AG10803 (cell line): ENCODE measurements around the gene OTC.

Experiments
- DNase-seq: peaks from one replicate; pipeline ENCODE4 v3.0.0; 2010; ENCODE audit warnings: low read depth
- H3K4me3 ChIP-seq: 2 replicates; pipeline ENCODE4 v1.5.1; 2011; ENCODE audit warnings: mild to moderate bottlenecking, low read length, control low read depth
- TF ChIP-seq, protein P1 (sequence below): conservative IDR thresholded peaks from 2 replicates; pipeline ENCODE4 v1.5.1; 2011; ENCODE audit warnings: mild to moderate bottlenecking, low read length, control low read depth, inconsistent platforms

Gene OTC

GRCh38 chrX:38403834-38404233 is 51.4 kb downstream of the OTC start:
- H3K4me3 ChIP-seq: no peak overlapping the region
- DNase-seq: no peak
- TF ChIP-seq, protein P1, sequence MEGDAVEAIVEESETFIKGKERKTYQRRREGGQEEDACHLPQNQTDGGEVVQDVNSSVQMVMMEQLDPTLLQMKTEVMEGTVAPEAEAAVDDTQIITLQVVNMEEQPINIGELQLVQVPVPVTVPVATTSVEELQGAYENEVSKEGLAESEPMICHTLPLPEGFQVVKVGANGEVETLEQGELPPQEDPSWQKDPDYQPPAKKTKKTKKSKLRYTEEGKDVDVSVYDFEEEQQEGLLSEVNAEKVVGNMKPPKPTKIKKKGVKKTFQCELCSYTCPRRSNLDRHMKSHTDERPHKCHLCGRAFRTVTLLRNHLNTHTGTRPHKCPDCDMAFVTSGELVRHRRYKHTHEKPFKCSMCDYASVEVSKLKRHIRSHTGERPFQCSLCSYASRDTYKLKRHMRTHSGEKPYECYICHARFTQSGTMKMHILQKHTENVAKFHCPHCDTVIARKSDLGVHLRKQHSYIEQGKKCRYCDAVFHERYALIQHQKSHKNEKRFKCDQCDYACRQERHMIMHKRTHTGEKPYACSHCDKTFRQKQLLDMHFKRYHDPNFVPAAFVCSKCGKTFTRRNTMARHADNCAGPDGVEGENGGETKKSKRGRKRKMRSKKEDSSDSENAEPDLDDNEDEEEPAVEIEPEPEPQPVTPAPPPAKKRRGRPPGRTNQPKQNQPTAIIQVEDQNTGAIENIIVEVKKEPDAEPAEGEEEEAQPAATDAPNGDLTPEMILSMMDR: no peak

GRCh38 chrX:38407126-38407525 is 54.7 kb downstream of the OTC start:
- no peak overlapping the region for H3K4me3 ChIP-seq
- no peak for DNase-seq
- TF ChIP-seq, protein P1: no peak

GRCh38 chrX:38409289-38409688 is 56.9 kb downstream of the OTC start:
- DNase-seq: no peak
- TF ChIP-seq, protein P1: no peak
- no peak overlapping the region for H3K4me3 ChIP-seq

DNA sequence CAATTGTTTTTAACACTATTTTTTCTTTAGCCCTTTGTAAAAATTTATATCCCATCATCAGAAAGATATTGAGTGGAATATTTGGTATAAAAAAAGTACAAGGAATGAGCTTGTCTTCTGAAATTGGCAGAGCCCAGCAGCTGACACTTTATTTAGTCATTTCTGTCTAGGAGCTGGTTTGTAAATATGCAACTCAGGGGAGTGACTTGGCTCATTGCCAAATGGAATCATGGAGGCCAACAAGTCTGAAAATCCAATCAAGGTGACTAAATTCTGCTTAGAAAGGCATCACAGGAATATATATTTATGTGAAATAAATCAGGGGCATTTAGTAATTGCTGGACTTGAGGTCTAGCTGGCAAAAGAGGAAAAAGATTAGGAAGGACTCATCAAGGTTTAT is 74.4 kb downstream of the OTC start:
- no peak for DNase-seq

GRCh38 chrX:38431525-38431924 is 79.1 kb downstream of the OTC start:
- no peak overlapping the region for H3K4me3 ChIP-seq
- no peak for DNase-seq
- TF ChIP-seq, protein P1: no peak

More for the DNA sequence above, 74.4 kb downstream of the OTC start:
- TF ChIP-seq, protein P1: no peak
- no peak overlapping the region for H3K4me3 ChIP-seq

DNA sequence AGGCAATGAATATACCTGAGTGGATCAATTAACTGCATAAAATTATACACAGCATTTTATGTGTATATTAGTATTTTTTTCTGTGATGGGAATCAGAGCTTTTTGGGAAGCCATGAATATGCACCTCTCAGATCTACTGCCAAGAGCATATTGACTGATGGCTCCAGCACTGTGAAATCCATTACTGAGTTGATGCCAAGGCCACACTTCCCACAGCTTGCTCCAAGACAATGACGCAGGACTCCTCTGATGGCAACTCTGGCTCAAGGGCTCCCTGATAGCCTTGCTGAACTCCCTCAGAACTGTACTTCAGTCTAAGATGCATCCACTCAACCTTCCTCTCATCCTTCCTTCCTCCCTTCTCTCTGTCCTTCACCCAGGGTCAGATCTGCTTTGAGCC is 82.7 kb downstream of the OTC start:
- TF ChIP-seq, protein P1: no peak
- no peak overlapping the region for H3K4me3 ChIP-seq
- no peak for DNase-seq

DNA sequence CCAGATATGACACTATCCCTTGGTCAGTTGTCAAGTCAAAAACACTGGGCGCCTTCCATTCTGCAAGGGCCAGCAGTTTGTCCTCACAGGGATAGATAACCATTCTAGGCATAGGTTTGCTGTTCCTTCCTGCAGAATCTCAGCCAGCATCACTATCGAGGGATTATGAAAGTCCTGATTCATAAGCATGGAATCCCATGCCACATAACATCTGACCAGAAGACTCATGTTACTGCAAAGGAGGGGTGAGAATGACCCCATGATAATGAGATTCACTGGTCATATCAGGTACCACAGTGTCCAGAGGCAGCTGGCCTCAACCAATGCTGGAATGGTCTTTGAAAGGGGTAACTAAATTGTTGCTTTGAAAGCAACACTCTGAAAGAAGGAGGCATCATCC is 84.7 kb downstream of the OTC start:
- DNase-seq: no peak
- TF ChIP-seq, protein P1: no peak
- H3K4me3 ChIP-seq: no peak overlapping the region
